ENCODE results near the gene HDAC7.

Gene HDAC7

GRCh38 chr12:47757364-47757839, 62.3 kb downstream of the HDAC7 start:
- H3K4me1 ChIP-seq (ENCODE audit: control insufficient read depth, insufficient read depth, low read length, unreplicated experiment) = peaks cover 37% of the 10 kb centered on the region
- no peaks in the 10 kb centered on the region for H3K36me3 ChIP-seq (ENCODE audit: insufficient read depth, low read length)
- H3K79me2 ChIP-seq (ENCODE audit: control insufficient read depth, insufficient read depth, low read length, unreplicated experiment) = no peaks in the 10 kb centered on the region
- peak overlapping the region; percentile 84 for H3K4me3 ChIP-seq (ENCODE audit: low read depth, low read length)
- no peak overlapping the region for H2AFZ ChIP-seq (ENCODE audit: low read length, unreplicated experiment)
- H3K27ac ChIP-seq (ENCODE audit: low read depth, low read length) = no peak overlapping the region
- no peaks in the 10 kb centered on the region for H3K27me3 ChIP-seq (ENCODE audit: insufficient read depth, low read length)

GRCh38 chr12:47755655-47756562, 63.8 kb downstream of the HDAC7 start:
- peaks cover 42% of the 10 kb centered on the region for H3K4me1 ChIP-seq (ENCODE audit: control insufficient read depth, insufficient read depth, low read length, unreplicated experiment)
- no peaks in the 10 kb centered on the region for H3K36me3 ChIP-seq (ENCODE audit: insufficient read depth, low read length)
- H3K4me3 ChIP-seq (ENCODE audit: low read depth, low read length) = no peak overlapping the region
- no peaks in the 10 kb centered on the region for H3K27me3 ChIP-seq (ENCODE audit: insufficient read depth, low read length)
- H3K79me2 ChIP-seq (ENCODE audit: control insufficient read depth, insufficient read depth, low read length, unreplicated experiment) = no peaks in the 10 kb centered on the region
- no peak overlapping the region for H2AFZ ChIP-seq (ENCODE audit: low read length, unreplicated experiment)
- no peak overlapping the region for H3K27ac ChIP-seq (ENCODE audit: low read depth, low read length)

DNA sequence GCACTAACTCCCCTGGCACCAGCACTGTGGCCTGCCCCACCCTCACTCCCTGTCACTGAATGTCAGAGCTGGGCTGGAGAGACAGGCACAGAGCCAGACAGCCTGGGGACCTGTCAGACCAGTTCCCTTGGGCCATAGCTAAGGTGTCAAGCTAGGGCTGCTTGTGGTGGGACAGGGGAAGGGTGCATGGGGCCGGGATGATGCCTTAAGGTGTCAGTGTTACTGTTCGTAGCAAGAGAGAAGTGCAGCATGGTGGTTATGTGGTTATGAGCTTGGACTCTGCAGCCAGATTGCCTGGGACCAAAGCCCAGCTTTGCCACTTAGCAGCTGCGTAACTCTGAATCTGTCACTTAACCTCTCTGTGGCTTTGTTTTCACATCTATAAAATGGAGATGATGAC, 64.8 kb downstream of the HDAC7 start:
- Histone ChIP-seq H3K4me1 (ENCODE audit: control insufficient read depth, insufficient read depth, low read length, unreplicated experiment) (peaks cover 42% of the 10 kb centered on the region), H3K27me3 (ENCODE audit: insufficient read depth, low read length) (no peaks in the 10 kb centered on the region), H3K4me3 (ENCODE audit: low read depth, low read length) (no peak overlapping the region), H2AFZ (ENCODE audit: low read length, unreplicated experiment) (no peak overlapping the region), H3K79me2 (ENCODE audit: control insufficient read depth, insufficient read depth, low read length, unreplicated experiment) (no peaks in the 10 kb centered on the region), H3K36me3 (ENCODE audit: insufficient read depth, low read length) (no peaks in the 10 kb centered on the region), H3K27ac (ENCODE audit: low read depth, low read length) (no peak overlapping the region)

DNA sequence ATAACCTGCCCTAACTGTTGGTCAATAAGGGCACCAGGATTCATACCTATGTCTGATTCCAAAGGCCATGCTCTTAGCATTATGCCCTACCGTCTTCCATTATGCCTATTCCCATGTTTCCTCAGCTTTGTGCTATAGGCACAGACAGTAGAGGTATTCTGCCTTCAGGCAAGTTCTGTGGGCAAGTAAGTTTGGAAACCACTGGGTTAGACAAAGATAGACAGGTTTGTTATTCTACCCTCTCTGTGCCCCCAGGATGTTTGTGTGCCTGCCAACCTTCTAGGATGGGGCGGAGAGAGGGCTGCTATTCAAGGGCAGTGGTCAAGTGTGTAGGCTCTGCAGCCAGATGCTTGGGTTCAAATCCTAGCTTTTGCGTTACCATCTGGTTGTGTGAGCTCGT, 65.6 kb downstream of the HDAC7 start:
- no peaks in the 10 kb centered on the region for H3K36me3 ChIP-seq (ENCODE audit: insufficient read depth, low read length)
- peak overlapping the region; percentile 35; the same call in 1 of the 2 replicates for H3K4me3 ChIP-seq (ENCODE audit: low read depth, low read length)
- no peaks in the 10 kb centered on the region for H3K79me2 ChIP-seq (ENCODE audit: control insufficient read depth, insufficient read depth, low read length, unreplicated experiment)
- H3K27me3 ChIP-seq (ENCODE audit: insufficient read depth, low read length) = no peaks in the 10 kb centered on the region
- H3K4me1 ChIP-seq (ENCODE audit: control insufficient read depth, insufficient read depth, low read length, unreplicated experiment) = peaks cover 36% of the 10 kb centered on the region
- no peak overlapping the region for H2AFZ ChIP-seq (ENCODE audit: low read length, unreplicated experiment)
- peak overlapping the region; percentile 58 for H3K27ac ChIP-seq (ENCODE audit: low read depth, low read length)

DNA sequence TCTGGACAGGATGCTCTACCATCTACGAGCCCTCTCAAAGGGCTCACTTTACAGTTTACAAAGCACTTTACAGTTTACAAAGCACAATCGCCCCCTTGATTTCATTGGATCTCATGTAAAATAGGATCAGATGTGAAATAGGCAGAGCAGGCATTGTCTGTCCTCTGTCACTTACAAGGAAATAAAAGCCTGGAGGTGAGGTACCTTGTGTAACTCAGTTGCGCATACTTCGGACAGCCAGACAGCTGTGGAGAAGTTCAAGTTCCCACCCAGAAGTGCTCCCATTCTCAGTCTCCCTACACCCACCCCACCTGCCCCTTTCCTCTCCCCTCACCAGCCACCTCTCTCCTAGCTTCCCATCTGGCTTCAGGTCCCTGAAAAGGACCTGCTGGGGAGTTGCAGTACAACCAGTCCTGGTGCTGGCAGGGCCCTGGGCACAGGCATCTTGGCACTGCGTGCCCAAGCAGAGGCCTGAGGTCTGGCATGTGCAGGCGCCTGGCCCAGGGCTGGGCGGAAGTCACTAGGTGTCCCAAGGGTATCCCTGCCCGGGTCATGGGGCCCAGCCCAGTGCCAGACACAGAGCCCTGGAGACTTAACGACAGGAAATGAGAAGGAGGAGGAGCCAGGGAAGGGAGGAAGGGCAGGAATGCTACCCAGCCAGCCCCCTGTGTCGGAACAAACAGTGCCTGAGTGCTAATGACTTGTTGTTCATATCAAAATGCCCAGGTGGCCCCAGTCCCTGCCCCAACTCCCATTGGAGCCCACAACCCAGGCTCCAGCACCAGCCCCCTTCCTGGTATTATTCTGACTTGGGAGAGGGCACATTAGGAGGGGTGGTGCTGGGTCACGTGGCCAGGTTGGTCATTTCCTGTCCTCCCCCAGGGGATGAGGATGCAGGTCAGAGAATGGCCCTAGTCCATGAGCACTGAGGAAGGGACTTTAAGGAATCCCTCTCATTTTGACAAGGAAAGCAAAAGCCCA, 66.4 kb downstream of the HDAC7 start:
- H3K4me1 ChIP-seq (ENCODE audit: control insufficient read depth, insufficient read depth, low read length, unreplicated experiment) = peaks cover 33% of the 10 kb centered on the region
- H3K36me3 ChIP-seq (ENCODE audit: insufficient read depth, low read length) = no peaks in the 10 kb centered on the region
- peak overlapping the region; percentile 58 for H3K27ac ChIP-seq (ENCODE audit: low read depth, low read length)
- no peaks in the 10 kb centered on the region for H3K27me3 ChIP-seq (ENCODE audit: insufficient read depth, low read length)
- H3K4me3 ChIP-seq (ENCODE audit: low read depth, low read length) = peak overlapping the region; percentile 35; the same call in 1 of the 2 replicates
- H2AFZ ChIP-seq (ENCODE audit: low read length, unreplicated experiment) = no peak overlapping the region
- no peaks in the 10 kb centered on the region for H3K79me2 ChIP-seq (ENCODE audit: control insufficient read depth, insufficient read depth, low read length, unreplicated experiment)

DNA sequence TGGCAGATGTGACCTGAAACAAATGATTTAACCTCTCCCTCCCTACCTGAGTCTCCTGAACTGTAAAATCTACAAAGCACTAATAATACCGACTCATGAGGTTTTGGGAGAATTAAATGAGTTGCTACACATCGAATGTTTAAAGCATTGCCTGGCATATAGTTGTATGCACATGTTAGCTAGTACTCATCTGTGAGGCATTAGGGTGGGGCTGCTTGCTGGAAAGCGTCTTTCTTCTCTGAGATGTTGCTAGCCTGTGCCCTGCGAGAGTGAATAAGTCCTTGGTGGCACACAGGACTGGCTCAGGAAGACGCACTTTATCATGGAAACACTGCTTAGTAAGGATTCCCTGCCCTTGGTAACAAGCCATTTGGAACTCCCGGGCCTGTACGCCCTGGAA, 67.2 kb downstream of the HDAC7 start:
- H2AFZ ChIP-seq (ENCODE audit: low read length, unreplicated experiment) = no peak overlapping the region
- H3K36me3 ChIP-seq (ENCODE audit: insufficient read depth, low read length) = no peaks in the 10 kb centered on the region
- H3K4me1 ChIP-seq (ENCODE audit: control insufficient read depth, insufficient read depth, low read length, unreplicated experiment) = peaks cover 33% of the 10 kb centered on the region
- H3K27ac ChIP-seq (ENCODE audit: low read depth, low read length) = peak overlapping the region; percentile 58
- no peaks in the 10 kb centered on the region for H3K79me2 ChIP-seq (ENCODE audit: control insufficient read depth, insufficient read depth, low read length, unreplicated experiment)
- H3K4me3 ChIP-seq (ENCODE audit: low read depth, low read length) = no peak overlapping the region
- no peaks in the 10 kb centered on the region for H3K27me3 ChIP-seq (ENCODE audit: insufficient read depth, low read length)

- H3K4me1 ChIP-seq (ENCODE audit: control insufficient read depth, insufficient read depth, low read length, unreplicated experiment) = peaks cover 33% of the 10 kb centered on the region
Measured at GRCh38 chr12:47752121-47752520, 67.6 kb downstream of the HDAC7 start.

DNA sequence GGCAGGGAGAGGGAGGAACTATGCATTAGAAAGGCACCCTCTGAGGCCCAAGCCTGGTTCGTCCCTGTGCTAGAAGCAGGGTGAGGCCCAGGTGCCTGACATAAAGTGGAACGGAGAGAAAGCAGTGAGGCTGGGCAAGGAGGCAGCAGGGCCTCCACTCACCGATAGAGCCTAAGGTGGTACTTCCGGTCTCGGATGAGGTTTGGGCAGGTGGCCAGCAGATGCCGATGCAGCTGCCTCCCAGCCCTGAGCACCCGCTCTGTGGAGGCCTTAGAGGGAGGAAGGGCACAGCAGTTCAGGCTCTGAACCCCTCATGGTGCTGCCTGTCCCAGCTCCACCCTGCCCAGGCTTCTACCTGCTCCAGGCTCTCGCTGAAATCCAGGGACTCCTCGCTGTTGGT, 68.1 kb downstream of the HDAC7 start:
- Histone ChIP-seq H3K27ac (ENCODE audit: low read depth, low read length) (no peak overlapping the region), H3K36me3 (ENCODE audit: insufficient read depth, low read length) (no peaks in the 10 kb centered on the region), H3K4me3 (ENCODE audit: low read depth, low read length) (no peak overlapping the region), H3K4me1 (ENCODE audit: control insufficient read depth, insufficient read depth, low read length, unreplicated experiment) (peaks cover 33% of the 10 kb centered on the region), H3K27me3 (ENCODE audit: insufficient read depth, low read length) (no peaks in the 10 kb centered on the region), H2AFZ (ENCODE audit: low read length, unreplicated experiment) (no peak overlapping the region), H3K79me2 (ENCODE audit: control insufficient read depth, insufficient read depth, low read length, unreplicated experiment) (no peaks in the 10 kb centered on the region)

More at GRCh38 chr12:47752121-47752520, 67.6 kb downstream of the HDAC7 start:
- Histone ChIP-seq H3K27me3 (ENCODE audit: insufficient read depth, low read length) (no peaks in the 10 kb centered on the region), H3K36me3 (ENCODE audit: insufficient read depth, low read length) (no peaks in the 10 kb centered on the region), H2AFZ (ENCODE audit: low read length, unreplicated experiment) (no peak overlapping the region), H3K27ac (ENCODE audit: low read depth, low read length) (no peak overlapping the region), H3K79me2 (ENCODE audit: control insufficient read depth, insufficient read depth, low read length, unreplicated experiment) (no peaks in the 10 kb centered on the region), H3K4me3 (ENCODE audit: low read depth, low read length) (no peak overlapping the region)

- Histone ChIP-seq H3K4me1 (ENCODE audit: control insufficient read depth, insufficient read depth, low read length, unreplicated experiment) (peaks cover 33% of the 10 kb centered on the region), H3K27ac (ENCODE audit: low read depth, low read length) (no peak overlapping the region), H3K79me2 (ENCODE audit: control insufficient read depth, insufficient read depth, low read length, unreplicated experiment) (no peaks in the 10 kb centered on the region)
Measured at GRCh38 chr12:47750916-47751470, 68.7 kb downstream of the HDAC7 start.

DNA sequence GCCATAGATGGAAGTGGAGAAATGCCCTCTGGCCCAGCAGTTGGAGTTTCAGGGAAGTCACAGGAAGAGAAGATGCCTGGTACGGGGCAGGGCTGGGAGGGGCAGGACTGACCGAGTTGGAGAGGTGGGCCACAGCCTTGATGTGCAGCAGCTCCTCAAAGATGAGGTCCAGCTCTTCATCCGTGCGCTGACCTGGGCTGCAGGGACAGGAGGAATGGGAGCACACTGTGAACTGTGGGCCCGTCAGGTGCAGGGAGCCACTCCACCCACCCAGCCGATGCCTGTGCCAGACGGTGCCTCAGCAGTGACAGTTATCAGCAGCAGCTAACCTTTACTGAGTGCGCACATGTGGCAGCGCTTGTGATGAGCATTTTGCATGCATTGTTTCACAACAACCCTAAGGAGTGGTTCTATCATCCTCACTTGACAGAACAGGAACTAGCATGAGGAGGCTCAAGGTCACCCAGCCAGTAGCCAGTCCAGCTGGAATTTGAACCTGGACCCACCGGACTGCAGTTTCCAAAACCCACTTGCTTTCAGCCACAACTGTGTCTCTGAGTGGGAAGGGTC, 69.4 kb downstream of the HDAC7 start:
- Histone ChIP-seq H3K27ac (ENCODE audit: low read depth, low read length) (no peak overlapping the region), H2AFZ (ENCODE audit: low read length, unreplicated experiment) (no peak overlapping the region), H3K36me3 (ENCODE audit: insufficient read depth, low read length) (no peaks in the 10 kb centered on the region), H3K4me3 (ENCODE audit: low read depth, low read length) (no peak overlapping the region), H3K79me2 (ENCODE audit: control insufficient read depth, insufficient read depth, low read length, unreplicated experiment) (no peaks in the 10 kb centered on the region), H3K4me1 (ENCODE audit: control insufficient read depth, insufficient read depth, low read length, unreplicated experiment) (peaks cover 33% of the 10 kb centered on the region), H3K27me3 (ENCODE audit: insufficient read depth, low read length) (no peaks in the 10 kb centered on the region)

More at GRCh38 chr12:47750916-47751470, 68.7 kb downstream of the HDAC7 start:
- Histone ChIP-seq H3K36me3 (ENCODE audit: insufficient read depth, low read length) (no peaks in the 10 kb centered on the region), H2AFZ (ENCODE audit: low read length, unreplicated experiment) (no peak overlapping the region), H3K27me3 (ENCODE audit: insufficient read depth, low read length) (no peaks in the 10 kb centered on the region), H3K4me3 (ENCODE audit: low read depth, low read length) (no peak overlapping the region)

Measured in ACC112 (cell line).